HAP-1 (cell line): ENCODE results near the gene SLC51A.

Source experiments
- DNase-seq, 2 experiments: peaks; one replicate each; pipeline ENCODE4 v3.0.0-alpha.2; 2016 to 2020; ENCODE audit warnings: low spot score in 2 of 2
- H3K27me3 ChIP-seq: fragments of 250-450 bp; sonication (Bioruptor Pico); 2 replicates; pipeline ENCODE4 v1.5.1; 2020; ENCODE audit warnings: low read depth, mild to moderate bottlenecking, moderate library complexity
- H3K36me3 ChIP-seq: fragments of 250-450 bp; sonication (Bioruptor Pico); replicated peaks from 2 replicates; pipeline ENCODE4 v1.5.1; 2020; ENCODE audit warnings: mild to moderate bottlenecking
- H3K4me1 ChIP-seq: fragments of 250-450 bp; sonication (Bioruptor Pico); 2 replicates; pipeline ENCODE4 v1.5.1; 2020; ENCODE audit warnings: mild to moderate bottlenecking
- H3K4me3 ChIP-seq: fragments of 250-450 bp; sonication (Bioruptor Pico); 2 replicates; pipeline ENCODE4 v1.5.1; 2020; ENCODE audit warnings: mild to moderate bottlenecking, moderate library complexity
- H3K9me3 ChIP-seq: fragments of 250-450 bp; sonication (Bioruptor Pico); 2 replicates; pipeline ENCODE4 v1.5.1; 2020; ENCODE audit warnings: mild to moderate bottlenecking, moderate library complexity
- in situ Hi-C: fragments of 300-500 bp; cut with MboI; formaldehyde crosslinking; loops from 3 replicates; pipeline ENCODE4 v1.14.3; 2020; ENCODE audit warnings: low sequenced_read_pairs, inconsistent platforms, mixed read lengths

The SLC51A gene

GRCh38 chr3:196216681-196217211, 412 bp downstream of the SLC51A start:
- Histone ChIP-seq H3K4me1 (no peaks in the 10 kb centered on the region; the same call in 1 of the 2 replicates), H3K9me3 (no peaks in the 10 kb centered on the region), H3K36me3 (no peaks in the 10 kb centered on the region), H3K27me3 (no peaks in the 10 kb centered on the region), H3K4me3 (no peak overlapping the region)
- DNase-seq = no peak
- in situ Hi-C loops = no loop called here

DNA sequence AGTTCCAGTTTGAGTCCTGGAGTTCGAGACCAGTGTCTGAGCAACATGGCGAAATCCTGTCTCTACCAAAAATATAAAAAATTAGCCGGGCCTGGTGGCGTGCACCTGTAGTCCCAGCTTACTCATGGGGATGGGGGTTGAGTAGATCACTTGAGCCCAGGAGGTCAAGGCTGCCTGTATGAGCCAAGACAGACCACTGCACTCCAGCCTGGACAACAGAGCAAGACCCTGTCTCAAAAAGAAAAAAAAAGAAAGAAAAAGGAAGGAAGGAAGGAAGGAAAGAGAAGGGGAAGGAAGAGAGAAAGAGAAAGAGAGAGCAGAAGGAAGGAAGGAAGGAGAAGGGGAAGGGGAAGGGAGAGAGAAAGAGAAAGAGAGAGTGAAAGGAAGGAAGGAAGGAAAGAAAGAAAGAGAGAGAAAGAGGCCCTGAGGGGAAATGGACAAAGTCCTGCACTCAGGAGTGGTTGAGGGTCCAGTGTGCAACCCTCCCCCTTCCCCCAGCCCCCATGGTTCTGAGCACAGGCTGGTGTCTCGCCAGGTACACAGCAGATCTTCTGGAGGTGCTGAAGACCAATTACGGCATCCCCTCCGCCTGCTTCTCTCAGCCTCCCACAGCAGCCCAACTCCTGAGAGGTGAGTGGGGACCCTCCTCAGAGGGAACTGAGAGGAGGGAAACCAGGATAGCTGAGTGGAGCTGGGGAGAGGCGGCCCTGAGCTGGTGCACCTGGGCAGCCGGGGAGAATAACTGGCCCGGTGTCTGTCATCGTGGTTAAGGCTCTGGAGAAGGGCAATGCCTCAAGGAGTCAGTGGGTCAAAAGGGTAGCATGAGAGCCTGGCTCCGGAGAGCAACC, 1.2 kb downstream of the SLC51A start:
- Histone ChIP-seq H3K27me3 (no peaks in the 10 kb centered on the region), H3K36me3 (no peaks in the 10 kb centered on the region), H3K4me3 (no peak overlapping the region), H3K4me1 (no peaks in the 10 kb centered on the region; the same call in 1 of the 2 replicates), H3K9me3 (no peaks in the 10 kb centered on the region)
- in situ Hi-C loops = no loop called here
- no peak for DNase-seq

GRCh38 chr3:196218155-196218712, 1.9 kb downstream of the SLC51A start:
- Histone ChIP-seq H3K9me3 (no peaks in the 10 kb centered on the region), H3K27me3 (no peaks in the 10 kb centered on the region), H3K4me3 (no peak overlapping the region), H3K36me3 (no peaks in the 10 kb centered on the region), H3K4me1 (no peaks in the 10 kb centered on the region; the same call in 1 of the 2 replicates)
- in situ Hi-C loops = no loop called here
- DNase-seq = no peak

DNA sequence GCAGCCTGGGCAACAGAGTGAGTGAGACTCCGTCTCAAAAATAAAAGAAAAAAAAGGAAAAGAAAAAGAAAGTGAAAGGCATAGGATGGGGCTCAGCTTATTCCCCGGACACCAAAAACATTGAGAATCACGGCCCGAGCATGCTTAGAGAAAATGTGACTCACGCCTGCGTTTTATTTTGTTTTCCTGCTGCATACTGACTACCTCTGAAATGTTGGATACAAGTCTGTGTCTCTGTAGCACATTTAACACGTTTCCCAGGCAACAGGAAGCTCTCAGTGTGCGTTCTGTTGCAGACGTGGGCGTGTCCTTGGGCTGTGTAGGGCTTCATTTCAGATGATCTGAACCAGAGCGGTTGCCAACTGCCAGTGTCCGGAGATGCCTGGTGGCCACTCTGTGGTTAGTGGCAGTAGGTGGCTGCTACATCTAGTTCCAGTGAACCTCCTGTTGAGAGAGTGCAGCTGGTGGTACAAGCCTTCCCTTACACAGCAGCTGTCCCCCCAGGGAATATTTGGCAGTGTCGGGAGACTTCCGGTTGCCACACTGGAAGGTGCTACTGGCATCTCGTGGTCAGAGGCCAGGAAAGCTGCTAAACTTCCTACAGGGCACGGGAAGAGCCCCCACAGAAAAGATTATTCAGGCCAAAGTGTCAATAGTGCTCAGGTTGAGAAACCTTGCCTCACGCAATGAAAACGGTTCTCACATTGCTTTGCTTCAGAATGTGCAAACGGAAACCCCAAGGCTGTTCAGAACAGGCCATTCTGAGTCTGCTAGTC, 3.0 kb downstream of the SLC51A start:
- no peak overlapping the region for H3K4me3 ChIP-seq
- H3K36me3 ChIP-seq = no peaks in the 10 kb centered on the region
- H3K9me3 ChIP-seq = no peaks in the 10 kb centered on the region
- no peaks in the 10 kb centered on the region; the same call in 1 of the 2 replicates for H3K4me1 ChIP-seq
- H3K27me3 ChIP-seq = no peaks in the 10 kb centered on the region
- in situ Hi-C loops = no loop called here
- DNase-seq = peak in 1 of 2 experiments; percentile 56

DNA sequence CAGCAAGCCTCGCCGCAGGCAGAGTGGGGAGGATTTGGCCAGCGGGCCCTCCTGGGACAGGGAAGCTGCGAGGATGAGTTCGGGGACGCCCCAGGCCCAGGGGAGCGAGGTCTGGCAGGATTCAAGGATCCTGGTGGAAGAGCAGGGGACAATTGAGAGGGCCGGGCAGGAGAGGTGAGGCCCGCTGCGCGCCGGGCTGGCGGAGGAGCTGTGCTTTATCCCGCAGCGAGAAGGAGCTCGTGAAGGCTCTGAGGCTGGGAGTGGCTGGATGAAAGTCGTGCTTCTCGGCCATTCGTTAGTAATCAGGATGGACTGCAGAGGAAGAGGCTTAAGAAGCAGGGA, 3.6 kb downstream of the SLC51A start:
- DNase-seq = no peak

GRCh38 chr3:196220587-196220986, 4.3 kb downstream of the SLC51A start:
- Histone ChIP-seq H3K4me1 (no peaks in the 10 kb centered on the region; the same call in 1 of the 2 replicates), H3K9me3 (no peaks in the 10 kb centered on the region), H3K4me3 (no peak overlapping the region), H3K27me3 (no peaks in the 10 kb centered on the region), H3K36me3 (no peaks in the 10 kb centered on the region)
- in situ Hi-C loops = no loop called here
- DNase-seq = no peak

More for the DNA sequence above, 3.6 kb downstream of the SLC51A start:
- Histone ChIP-seq H3K36me3 (no peaks in the 10 kb centered on the region), H3K9me3 (no peaks in the 10 kb centered on the region), H3K27me3 (no peaks in the 10 kb centered on the region), H3K4me1 (no peaks in the 10 kb centered on the region; the same call in 1 of the 2 replicates), H3K4me3 (no peak overlapping the region)
- in situ Hi-C loops = no loop called here

GRCh38 chr3:196220991-196221390, 4.7 kb downstream of the SLC51A start:
- Histone ChIP-seq H3K4me3 (no peak overlapping the region), H3K27me3 (no peaks in the 10 kb centered on the region), H3K9me3 (no peaks in the 10 kb centered on the region), H3K4me1 (no peaks in the 10 kb centered on the region; the same call in 1 of the 2 replicates), H3K36me3 (no peaks in the 10 kb centered on the region)
- in situ Hi-C loops = no loop called here
- no peak for DNase-seq

- H3K36me3 ChIP-seq = no peaks in the 10 kb centered on the region
- H3K4me3 ChIP-seq = no peak overlapping the region
- no peaks in the 10 kb centered on the region; the same call in 1 of the 2 replicates for H3K4me1 ChIP-seq
- in situ Hi-C loops = no loop called here
- no peak for DNase-seq
- H3K27me3 ChIP-seq = no peaks in the 10 kb centered on the region
- H3K9me3 ChIP-seq = no peaks in the 10 kb centered on the region
Measured at GRCh38 chr3:196222876-196223595, 6.7 kb downstream of the SLC51A start.

DNA sequence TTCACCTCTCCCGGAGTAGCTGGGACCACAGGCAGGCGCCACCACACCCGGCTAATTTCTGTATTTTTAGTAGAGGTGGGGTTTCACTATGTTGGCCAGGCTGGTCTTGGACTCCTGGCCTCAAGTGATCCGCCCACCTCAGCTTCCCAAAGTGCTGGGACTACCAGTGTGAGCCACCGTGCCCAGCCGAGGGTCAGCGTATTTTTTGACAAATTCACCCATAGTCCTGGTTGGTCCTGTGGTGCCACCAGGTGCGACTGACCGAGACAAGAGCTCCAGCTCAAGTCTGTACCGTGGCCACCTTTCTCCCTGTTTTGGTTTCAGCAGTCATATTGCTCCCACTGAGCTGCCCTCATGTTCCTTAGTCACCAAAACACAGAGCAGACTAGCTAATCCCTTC, 8.8 kb downstream of the SLC51A start:
- Histone ChIP-seq H3K4me3 (no peak overlapping the region), H3K27me3 (no peaks in the 10 kb centered on the region), H3K9me3 (no peaks in the 10 kb centered on the region), H3K4me1 (no peaks in the 10 kb centered on the region), H3K36me3 (no peaks in the 10 kb centered on the region)
- no peak for DNase-seq
- in situ Hi-C loops = no loop called here

- in situ Hi-C loops = no loop called here
- H3K4me1 ChIP-seq = no peaks in the 10 kb centered on the region
- H3K4me3 ChIP-seq = no peak overlapping the region
- H3K9me3 ChIP-seq = no peaks in the 10 kb centered on the region
- DNase-seq = no peak
- no peaks in the 10 kb centered on the region for H3K27me3 ChIP-seq
- no peaks in the 10 kb centered on the region for H3K36me3 ChIP-seq
Measured at GRCh38 chr3:196225763-196226364, 9.5 kb downstream of the SLC51A start.

GRCh38 chr3:196227121-196227561, 10.8 kb downstream of the SLC51A start:
- no peak for DNase-seq
- in situ Hi-C loops = no loop called here
- H3K36me3 ChIP-seq = no peaks in the 10 kb centered on the region
- H3K4me3 ChIP-seq = no peak overlapping the region
- no peaks in the 10 kb centered on the region for H3K4me1 ChIP-seq
- no peaks in the 10 kb centered on the region for H3K9me3 ChIP-seq
- H3K27me3 ChIP-seq = no peaks in the 10 kb centered on the region

DNA sequence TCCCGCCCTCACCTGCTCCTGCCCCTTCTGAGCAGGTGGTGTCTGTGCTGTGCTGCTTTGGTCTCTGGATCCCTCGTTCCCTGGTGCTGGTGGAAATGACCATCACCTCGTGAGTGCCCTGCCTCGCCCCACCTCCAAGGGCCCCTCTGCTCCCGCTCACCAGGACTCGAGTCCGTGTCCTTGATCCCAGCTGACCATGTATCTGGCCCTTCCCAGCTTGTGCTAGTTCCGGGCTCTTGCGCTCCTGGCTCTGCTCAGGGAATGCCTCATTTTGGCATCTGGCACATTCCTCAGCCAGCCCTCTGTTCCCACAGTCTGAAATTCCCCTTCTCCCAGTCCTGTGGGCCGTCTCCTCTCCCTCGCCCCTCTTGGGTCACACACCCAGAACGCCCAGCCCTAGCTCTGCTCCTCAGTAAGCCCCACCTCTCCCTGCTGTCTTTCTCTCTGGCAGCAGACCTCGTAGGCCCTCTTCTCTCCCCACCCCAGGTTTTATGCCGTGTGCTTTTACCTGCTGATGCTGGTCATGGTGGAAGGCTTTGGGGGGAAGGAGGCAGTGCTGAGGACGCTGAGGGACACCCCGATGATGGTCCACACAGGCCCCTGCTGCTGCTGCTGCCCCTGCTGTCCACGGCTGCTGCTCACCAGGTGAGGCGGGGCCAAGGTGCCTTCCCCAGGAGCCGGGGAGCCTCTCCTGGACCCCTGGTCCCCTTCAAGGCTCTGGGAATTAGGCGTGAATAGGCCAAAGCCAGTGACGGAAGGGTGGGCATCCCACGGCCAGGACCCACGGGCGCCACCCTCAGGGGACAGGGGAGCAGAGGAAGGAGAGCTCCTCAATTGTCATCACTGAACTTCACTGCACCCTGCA, 11.5 kb downstream of the SLC51A start:
- Histone ChIP-seq H3K27me3 (no peaks in the 10 kb centered on the region), H3K36me3 (no peaks in the 10 kb centered on the region), H3K4me3 (no peak overlapping the region), H3K9me3 (no peaks in the 10 kb centered on the region), H3K4me1 (no peaks in the 10 kb centered on the region)
- no peak for DNase-seq
- in situ Hi-C loops = no loop called here
